ENCODE results near the gene COL10A1. TPM values are rescaled to one million over a fixed set of nuclear protein-coding genes. Genes with fewer than 3 reads are reported as not detected.

COL10A1 gene
- polyA plus RNA-seq, 1 donor (not counting 4 experiments of a cell fraction or from before 2014, with no cell fraction given) = not detected

GRCh38 chr6:116120430-116120829 is 5.5 kb downstream of the COL10A1 start:
- peaks cover 4 to 5% of the 10 kb centered on the region in 2 experiments for H3K36me3 ChIP-seq (ENCODE audit: control insufficient read depth in 2 of 2, extremely low read depth in 1 of 2, insufficient read depth in 2 of 2, low read length in 2 of 2)
- DNase-seq (ENCODE audit: low read depth, low spot score) = no peak
- H3K9me1 ChIP-seq (ENCODE audit: control insufficient read depth, extremely low read depth, insufficient read depth, low read length) = no peaks in the 10 kb centered on the region
- no peaks in the 10 kb centered on the region for H3K79me2 ChIP-seq (ENCODE audit: control insufficient read depth, insufficient read depth, low read length)
- dilution Hi-C loops (cut with MboI; ENCODE audit: extremely low pct_ligation_motif_present, low sequenced_read_pairs) = no loop called here
- no peaks in the 10 kb centered on the region for H3K9me3 ChIP-seq (ENCODE audit: control insufficient read depth, low read depth, low read length)
- H3K27ac ChIP-seq (ENCODE audit: control insufficient read depth, insufficient read depth, low read length) = no peak overlapping the region
- H3K9ac ChIP-seq (ENCODE audit: control insufficient read depth, extremely low read depth, insufficient read depth, low read length) = no peak overlapping the region
- no peak for FAIRE-seq
- TF ChIP-seq EZH2 (IDR thresholded peaks at IDR 0.05; ENCODE audit: low read length) (no peak), CTCF (optimal IDR thresholded peaks at IDR 0.05 in 1 of 3, IDR thresholded peaks at IDR 0.05 in 1 of 3, conservative IDR thresholded peaks at IDR 0.05 in 1 of 3; ENCODE audit: extremely low read depth in 1 of 3, insufficient read depth in 2 of 3, low read length in 3 of 3) (no peak)
- no peak overlapping the region for H2AFZ ChIP-seq (ENCODE audit: control insufficient read depth, low read length)
- no peak overlapping the region for H3K4me2 ChIP-seq (ENCODE audit: control insufficient read depth, extremely low read depth, insufficient read depth, low read depth, low read length)
- no peaks in the 10 kb centered on the region for H3K27me3 ChIP-seq (ENCODE audit: control insufficient read depth, extremely low read depth, insufficient read depth, low read length)
- no peaks in the 10 kb centered on the region for H3K4me1 ChIP-seq (ENCODE audit: control insufficient read depth, extremely low read depth, insufficient read depth, low read length)
- H4K20me1 ChIP-seq (ENCODE audit: control insufficient read depth, extremely low read depth, insufficient read depth, low read length) = no peaks in the 10 kb centered on the region
- H3K4me3 ChIP-seq (ENCODE audit: control insufficient read depth in 2 of 3, extremely low read depth in 1 of 3, insufficient read depth in 2 of 3, low read depth in 1 of 3, low read length in 3 of 3) = no peak overlapping the region

GRCh38 chr6:116118608-116119007 is 7.3 kb downstream of the COL10A1 start:
- Histone ChIP-seq H3K79me2 (ENCODE audit: control insufficient read depth, insufficient read depth, low read length) (no peaks in the 10 kb centered on the region), H3K36me3 (ENCODE audit: control insufficient read depth in 2 of 2, extremely low read depth in 1 of 2, insufficient read depth in 2 of 2, low read length in 2 of 2) (peaks cover 7 to 9% of the 10 kb centered on the region in 2 experiments), H3K4me1 (ENCODE audit: control insufficient read depth, extremely low read depth, insufficient read depth, low read length) (no peaks in the 10 kb centered on the region), H4K20me1 (ENCODE audit: control insufficient read depth, extremely low read depth, insufficient read depth, low read length) (no peaks in the 10 kb centered on the region), H3K9me1 (ENCODE audit: control insufficient read depth, extremely low read depth, insufficient read depth, low read length) (no peaks in the 10 kb centered on the region), H3K27me3 (ENCODE audit: control insufficient read depth, extremely low read depth, insufficient read depth, low read length) (no peaks in the 10 kb centered on the region), H3K9ac (ENCODE audit: control insufficient read depth, extremely low read depth, insufficient read depth, low read length) (no peak overlapping the region), H3K4me3 (ENCODE audit: control insufficient read depth in 2 of 3, extremely low read depth in 1 of 3, insufficient read depth in 2 of 3, low read depth in 1 of 3, low read length in 3 of 3) (no peak overlapping the region), H3K9me3 (ENCODE audit: control insufficient read depth, low read depth, low read length) (no peaks in the 10 kb centered on the region), H3K27ac (ENCODE audit: control insufficient read depth, insufficient read depth, low read length) (no peak overlapping the region), H2AFZ (ENCODE audit: control insufficient read depth, low read length) (no peak overlapping the region), H3K4me2 (ENCODE audit: control insufficient read depth, extremely low read depth, insufficient read depth, low read depth, low read length) (no peak overlapping the region)
- dilution Hi-C loops (cut with MboI; ENCODE audit: extremely low pct_ligation_motif_present, low sequenced_read_pairs) = no loop called here
- TF ChIP-seq CTCF (optimal IDR thresholded peaks at IDR 0.05 in 1 of 3, IDR thresholded peaks at IDR 0.05 in 1 of 3, conservative IDR thresholded peaks at IDR 0.05 in 1 of 3; ENCODE audit: extremely low read depth in 1 of 3, insufficient read depth in 2 of 3, low read length in 3 of 3) (no peak), EZH2 (IDR thresholded peaks at IDR 0.05; ENCODE audit: low read length) (no peak)
- DNase-seq (ENCODE audit: low read depth, low spot score) (no peak), FAIRE-seq (no peak)
